GM19240 (cell line): ENCODE data around the gene METTL4.
A peak's percentile ranks its signal among the peaks of the same experiment; 100 is the strongest.

Experiments
- DNase-seq: peaks from one replicate; pipeline ENCODE4 v3.0.0; 2011; ENCODE audit warnings: low spot score; ENCODE audit not compliant: insufficient read length

Gene METTL4, protein sequence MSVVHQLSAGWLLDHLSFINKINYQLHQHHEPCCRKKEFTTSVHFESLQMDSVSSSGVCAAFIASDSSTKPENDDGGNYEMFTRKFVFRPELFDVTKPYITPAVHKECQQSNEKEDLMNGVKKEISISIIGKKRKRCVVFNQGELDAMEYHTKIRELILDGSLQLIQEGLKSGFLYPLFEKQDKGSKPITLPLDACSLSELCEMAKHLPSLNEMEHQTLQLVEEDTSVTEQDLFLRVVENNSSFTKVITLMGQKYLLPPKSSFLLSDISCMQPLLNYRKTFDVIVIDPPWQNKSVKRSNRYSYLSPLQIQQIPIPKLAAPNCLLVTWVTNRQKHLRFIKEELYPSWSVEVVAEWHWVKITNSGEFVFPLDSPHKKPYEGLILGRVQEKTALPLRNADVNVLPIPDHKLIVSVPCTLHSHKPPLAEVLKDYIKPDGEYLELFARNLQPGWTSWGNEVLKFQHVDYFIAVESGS

GRCh38 chr18:2571200-2572170 is at the start of gene METTL4, which contains the start of gene NDC80:
METTL4 (minus strand) TSS chr18:2571505; CDS start chr18:2567216, 4,289 bp downstream.
NDC80 (plus strand) TSS chr18:2571557; CDS start chr18:2572986, 1,429 bp downstream.
- DNase-seq: peak; percentile 25

- no peak for DNase-seq
Observed at GRCh38 chr18:2618009-2618408, 46.7 kb upstream of the METTL4 start.

GRCh38 chr18:2617401-2617998 is 46.2 kb upstream of the METTL4 start:
- no peak for DNase-seq

DNA sequence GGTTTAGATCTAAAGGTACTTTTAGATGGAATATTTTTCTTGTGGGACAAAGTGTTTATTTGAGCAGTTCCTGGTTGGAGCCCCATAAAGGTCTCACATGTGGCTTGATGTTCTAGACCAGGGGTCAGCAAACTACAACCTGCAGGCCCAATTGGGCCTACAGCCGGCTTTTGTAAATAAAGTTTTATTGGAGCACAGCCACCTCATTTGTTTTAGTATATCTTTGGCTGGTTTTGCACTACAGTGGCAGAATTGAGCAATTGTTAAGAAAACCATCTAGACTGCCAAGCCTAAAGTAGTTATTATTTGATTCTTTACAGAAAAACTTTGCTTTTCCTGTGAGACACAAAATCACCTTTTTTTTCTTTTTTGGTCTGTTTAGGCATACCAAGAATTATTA is 41.7 kb upstream of the METTL4 start:
- DNase-seq: no peak

- DNase-seq: no peak
Observed at GRCh38 chr18:2610549-2610948, 39.2 kb upstream of the METTL4 start.

- DNase-seq: no peak
Observed at GRCh38 chr18:2609604-2610003, 38.3 kb upstream of the METTL4 start.

DNA sequence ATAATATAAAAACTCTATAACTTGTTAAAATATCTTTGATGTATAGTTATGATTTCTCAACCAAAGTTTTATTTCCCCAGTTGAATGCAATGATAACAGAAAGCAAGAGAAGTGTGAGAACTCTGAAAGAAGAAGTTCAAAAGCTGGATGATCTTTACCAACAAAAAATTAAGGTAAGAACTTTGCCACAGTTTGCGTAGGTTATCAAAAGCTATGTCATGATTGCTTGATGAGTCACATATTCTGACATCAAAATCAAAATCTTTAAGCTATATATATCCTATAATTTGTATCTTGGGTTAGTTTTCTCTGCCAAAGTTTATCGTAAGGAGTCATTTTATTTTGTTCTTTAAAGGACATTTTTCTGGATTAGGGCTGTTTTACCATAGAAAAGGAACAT is 35.0 kb upstream of the METTL4 start:
- no peak for DNase-seq

DNA sequence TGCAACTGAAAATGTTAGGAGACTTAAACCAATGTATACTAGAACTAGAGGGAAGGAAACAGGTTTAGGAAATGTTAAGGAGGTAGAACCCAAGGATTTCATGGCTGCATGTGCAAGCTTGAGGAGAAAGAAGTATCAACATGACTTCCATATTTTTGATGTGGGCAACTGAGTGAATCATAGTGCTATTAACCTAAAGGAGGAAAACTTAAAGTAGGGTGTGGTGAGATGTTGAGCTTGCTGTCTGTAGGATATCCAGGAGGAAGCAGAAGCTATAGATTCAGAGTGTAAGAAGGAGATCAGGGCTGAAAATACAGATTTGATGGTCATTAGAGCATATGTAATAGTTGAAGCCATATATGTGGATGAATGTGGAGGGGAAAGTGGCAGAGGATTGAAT is 31.5 kb upstream of the METTL4 start:
- no peak for DNase-seq

DNA sequence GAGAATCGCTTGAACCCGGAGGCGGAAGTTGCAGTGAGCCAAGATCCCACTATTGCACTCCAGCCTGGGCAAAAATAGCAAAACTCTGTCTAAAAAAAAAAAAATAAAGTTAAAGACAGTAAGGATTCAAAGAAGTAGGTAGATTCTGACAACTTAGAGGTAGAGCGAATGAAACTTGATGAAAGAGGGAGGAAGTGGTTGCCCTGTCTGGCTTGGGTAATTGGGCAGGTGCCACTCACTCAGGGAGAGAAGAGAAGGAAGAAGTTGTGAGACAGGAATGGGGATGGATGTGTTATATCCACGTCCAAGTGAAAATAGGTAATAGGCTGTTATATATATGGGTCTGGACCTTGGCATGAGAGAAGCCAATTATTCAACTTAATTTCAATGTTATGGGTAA is 26.3 kb upstream of the METTL4 start:
- no peak for DNase-seq

- no peak for DNase-seq
Observed at GRCh38 chr18:2590303-2590702, 19.0 kb upstream of the METTL4 start.

- no peak for DNase-seq
Observed at GRCh38 chr18:2589345-2590068, 18.2 kb upstream of the METTL4 start.

GRCh38 chr18:2588666-2589344 is 17.5 kb upstream of the METTL4 start:
- no peak for DNase-seq

DNA sequence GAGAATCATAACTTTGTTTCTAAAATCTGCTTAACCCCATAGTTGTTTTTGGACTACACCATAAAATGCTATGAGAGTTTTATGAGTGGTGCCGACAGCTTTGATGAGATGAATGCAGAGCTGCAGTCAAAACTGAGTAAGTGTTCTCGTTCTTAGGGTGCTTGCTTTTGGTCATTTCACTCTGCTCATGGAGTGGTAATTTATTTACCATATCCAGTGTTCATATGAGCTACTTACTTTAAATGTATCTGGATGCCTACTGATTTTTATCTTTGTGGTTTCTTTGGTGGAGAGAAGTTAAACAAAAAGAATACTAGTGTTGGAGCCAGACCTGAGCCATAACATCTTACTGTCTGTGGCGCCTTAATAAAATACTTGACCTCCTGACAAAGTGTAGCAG is 16.5 kb upstream of the METTL4 start:
- DNase-seq: no peak

GRCh38 chr18:2573408-2573807 is 2.1 kb upstream of the METTL4 start:
- no peak for DNase-seq

GRCh38 chr18:2572892-2573291 is 1.6 kb upstream of the METTL4 start:
- DNase-seq: no peak

DNA sequence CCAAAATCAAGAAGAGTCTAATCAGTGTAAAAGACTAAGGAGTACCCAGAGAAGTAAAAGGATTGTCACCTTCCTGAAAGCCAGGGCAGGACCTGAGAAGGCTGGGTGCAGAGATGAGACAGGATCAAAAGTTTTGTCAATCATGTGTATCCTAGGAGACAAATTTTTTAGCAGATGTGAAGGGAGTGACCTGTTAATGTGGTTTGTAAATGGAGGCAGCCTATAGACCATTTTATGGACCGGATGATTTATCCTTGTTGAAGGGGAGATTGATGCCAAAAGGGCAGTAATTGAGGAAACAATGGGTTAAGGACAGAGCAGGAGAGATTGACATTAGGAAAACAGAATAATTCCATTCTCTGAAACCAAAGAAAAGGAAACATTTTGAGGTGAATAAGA is 865 bp upstream of the METTL4 start:
- DNase-seq: no peak

DNA sequence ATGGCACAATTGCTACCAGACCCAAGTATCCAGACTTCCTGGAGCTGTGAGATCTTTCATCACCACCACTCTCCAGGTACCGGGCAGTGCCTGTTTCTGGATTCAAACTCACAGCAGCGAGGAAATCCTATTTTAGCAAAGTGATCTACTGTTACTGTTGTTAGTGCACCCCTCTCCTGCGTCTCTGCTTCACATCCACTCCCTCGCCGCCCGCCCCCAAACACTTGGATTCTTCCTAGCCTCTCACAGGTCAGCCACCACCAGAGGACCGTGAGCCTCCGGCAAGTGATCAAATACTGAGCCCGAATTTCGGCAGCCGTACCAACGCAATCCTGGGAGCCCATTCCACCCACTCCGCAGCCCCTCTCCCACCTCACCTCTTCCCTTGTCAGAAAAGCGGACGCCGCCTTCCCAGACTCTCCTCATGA is 519 bp downstream of the METTL4 start:
- peak; percentile 25 for DNase-seq

- DNase-seq: no peak
Observed at GRCh38 chr18:2569338-2570207, 1.7 kb downstream of the METTL4 start.

DNA sequence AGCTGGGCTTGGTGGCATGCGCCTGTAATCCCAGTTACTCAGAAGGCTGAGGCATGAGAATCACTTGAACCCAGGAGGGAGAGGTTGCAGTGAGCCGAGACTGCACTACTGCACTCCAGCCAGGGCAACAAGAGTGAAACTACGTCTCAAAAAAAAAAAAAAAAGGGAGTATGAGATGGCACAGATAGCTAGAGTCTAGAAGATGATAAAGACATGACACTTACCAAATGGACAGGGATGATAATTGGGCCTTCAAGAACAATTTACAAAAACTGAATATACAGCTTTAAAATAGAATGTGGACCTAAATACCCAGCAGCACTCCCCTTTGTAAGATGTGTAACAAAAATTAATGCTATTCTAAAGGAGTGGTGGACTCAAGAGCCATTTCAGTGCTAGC is 2.7 kb downstream of the METTL4 start:
- DNase-seq: no peak
